GM12878 (cell line): ENCODE measurements around the gene LEKR1. TPM values are rescaled to one million over a fixed set of nuclear protein-coding genes. Genes with fewer than 3 reads are reported as not detected.

Source experiments
- ATAC-seq: fragments of 200-7000 bp; cut with Tn5 transposase; 3 replicates; pipeline ENCODE4 v1.9.1; 2020; ENCODE audit warnings: mild to moderate bottlenecking, moderate library complexity
- BruUV-seq: library from RNA; stranded (reverse); fragments of 400-500 nt; replicated peaks from 2 replicates; lab custom pipeline; 2021; lab: Mats Ljungman, UMichigan
- CTCF ChIA-PET: fragments of 300-600 bp; sonication (Branson Sonifier 250); formaldehyde crosslinking; extraction: SDS; loops from one replicate; lab custom pipeline; 2021; ENCODE audit warnings: inconsistent platforms; lab: Yijun Ruan, JAX
- POLR2A ChIA-PET: fragments of 350-600 bp; formaldehyde crosslinking; extraction: SDS; loops from one replicate; lab custom pipeline; 2021; ENCODE audit warnings: inconsistent platforms; lab: Charles Lee
- RAD21 ChIA-PET: fragments of 300-600 bp; sonication (Branson Sonifier 250); formaldehyde crosslinking; loops from one replicate; lab custom pipeline; 2023; ENCODE audit warnings: antibody characterized with exemption; ENCODE audit not compliant: unreplicated experiment; lab: Charles Lee
- SMC1A ChIA-PET: fragments of 300-600 bp; sonication (Branson Sonifier 250); formaldehyde crosslinking; loops from one replicate; lab custom pipeline; 2023; ENCODE audit not compliant: unreplicated experiment, uncharacterized antibody; lab: Charles Lee
- DNase-seq: peaks from one replicate; pipeline ENCODE4 v3.0.0-alpha.2; 2011; ENCODE audit warnings: low read depth, low spot score
- FAIRE-seq: peaks from 3 replicates; lab custom pipeline; 2011; peaks lifted over from hg19 to GRCh38; lab: Jason Lieb, UNC
- H2AFZ ChIP-seq: 2 replicates; pipeline ENCODE4 v1.6.0; 2011; ENCODE audit warnings: low read depth, low read length, control low read depth; ENCODE audit not compliant: control insufficient read depth
- H3K27ac ChIP-seq: 2 replicates; pipeline ENCODE4 v1.5.1; 2011; ENCODE audit warnings: control low read depth; ENCODE audit not compliant: control insufficient read depth, insufficient read depth
- H3K27me3 ChIP-seq, 2 experiments: replicated peaks in 1 of 2; 2 replicates each; pipeline versions ENCODE4 v1.6.0 to v1.6.1; 2011; ENCODE audit warnings: low read length in 1 of 2; ENCODE audit not compliant: control insufficient read depth in 2 of 2, insufficient read depth in 2 of 2
- H3K36me3 ChIP-seq, 2 experiments: 2 replicates each; pipeline ENCODE4 v1.5.1; 2011; ENCODE audit warnings: low read length in 1 of 2; ENCODE audit not compliant: control insufficient read depth in 2 of 2, insufficient read depth in 2 of 2
- H3K4me1 ChIP-seq: 2 replicates; pipeline ENCODE4 v1.6.1; 2011; ENCODE audit warnings: mild to moderate bottlenecking, low read length, moderate library complexity, mixed read lengths; ENCODE audit not compliant: control insufficient read depth, insufficient read depth
- H3K4me2 ChIP-seq: 2 replicates; pipeline ENCODE4 v1.6.0; 2011; ENCODE audit warnings: control low read depth; ENCODE audit not compliant: control insufficient read depth, insufficient read depth
- H3K4me3 ChIP-seq: fragments of 200-600 bp; sonication (generic); 2 replicates; pipeline ENCODE4 v1.5.1; 2016
- H3K79me2 ChIP-seq: 2 replicates; pipeline ENCODE4 v1.6.0; 2011; ENCODE audit warnings: low read length; ENCODE audit not compliant: control insufficient read depth, insufficient read depth
- H3K9ac ChIP-seq: 2 replicates; pipeline ENCODE4 v1.8.0; 2011; ENCODE audit warnings: low read length, control low read depth, mixed read lengths; ENCODE audit not compliant: control insufficient read depth, insufficient read depth
- H3K9me3 ChIP-seq: replicated peaks from 3 replicates; pipeline ENCODE4 v1.5.1; 2011; ENCODE audit warnings: mild to moderate bottlenecking, low read length; ENCODE audit not compliant: control insufficient read depth, insufficient read depth
- H4K20me1 ChIP-seq: 2 replicates; pipeline ENCODE4 v1.6.0; 2011; ENCODE audit not compliant: control insufficient read depth, insufficient read depth
- BHLHE40 ChIP-seq, 2 experiments: fragments of 450-650 bp in 1 of 2; IDR thresholded peaks; 2 replicates each; pipeline ENCODE4 v1.6.1; 2011 to 2017; ENCODE audit warnings: low read depth in 2 of 2, borderline replicate concordance in 1 of 2, improper control_type of control experiment in 1 of 2, low read length in 1 of 2, mild to moderate bottlenecking in 1 of 2
- EP300 ChIP-seq, 2 experiments: fragments of 150-350 bp in 1 of 2; IDR thresholded peaks; 2 replicates each; pipeline ENCODE4 v1.6.1; 2011 to 2012; ENCODE audit warnings: low read depth in 2 of 2, low read length in 2 of 2, borderline replicate concordance in 1 of 2, improper control_type of control experiment in 1 of 2, inconsistent platforms in 1 of 2; ENCODE audit not compliant: control insufficient read depth in 1 of 2
- HDAC2 ChIP-seq: fragments of 200-600 bp; sonication (generic); IDR thresholded peaks from 2 replicates; pipeline ENCODE4 v1.6.1; 2017
- HDGF ChIP-seq: fragments of 450-650 bp; IDR thresholded peaks from 2 replicates; pipeline ENCODE4 v1.6.1; 2016; ENCODE audit warnings: antibody characterized with exemption
- HSF1 ChIP-seq: fragments of 150-350 bp; IDR thresholded peaks from 2 replicates; pipeline ENCODE4 v1.6.1; 2014; ENCODE audit warnings: mild to moderate bottlenecking, low read depth, low read length
- JUND ChIP-seq: IDR thresholded peaks from 2 replicates; pipeline ENCODE4 v1.6.1; 2012; ENCODE audit warnings: low read depth, mild to moderate bottlenecking, low read length, improper control_type of control experiment, moderate library complexity
- NBN ChIP-seq: fragments of 450-650 bp; IDR thresholded peaks from 2 replicates; pipeline ENCODE4 v1.6.1; 2016
- NFYA ChIP-seq: IDR thresholded peaks from 2 replicates; pipeline ENCODE4 v1.6.1; 2011; ENCODE audit warnings: low read depth, mild to moderate bottlenecking, low read length, improper control_type of control experiment, borderline replicate concordance
- PBX3 ChIP-seq: IDR thresholded peaks from 2 replicates; pipeline ENCODE4 v1.6.1; 2011; ENCODE audit warnings: mild to moderate bottlenecking, low read depth, low read length, moderate library complexity; ENCODE audit not compliant: insufficient replicate concordance
- RAD21 ChIP-seq: IDR thresholded peaks from 2 replicates; pipeline ENCODE4 v1.6.1; 2011; ENCODE audit warnings: mild to moderate bottlenecking, low read depth, low read length, moderate library complexity; ENCODE audit not compliant: insufficient read depth
- ZBTB11 ChIP-seq: fragments of 450-650 bp; formaldehyde crosslinking; IDR thresholded peaks from 2 replicates; pipeline ENCODE4 v1.5.0; 2022; ENCODE audit warnings: mild to moderate bottlenecking, missing genetic modification characterization
- ZNF274 ChIP-seq: IDR thresholded peaks from one replicate; pipeline ENCODE4 v1.8.0; 2011; ENCODE audit not compliant: insufficient read length, insufficient read depth
- WGBS: methylation state at CpG from one replicate; pipeline ENCODE4 v1.1.6; 2016; ENCODE audit warnings: low lambda C conversion rate; ENCODE audit not compliant: insufficient replicate concordance, insufficient coverage; ENCODE audit errors: missing lambda C conversion rate; 5-methylcytosine and 5-hydroxymethylcytosine counted together
- in situ Hi-C: fragments of 300-500 bp; cut with MboI; formaldehyde crosslinking; loops from 9 replicates; pipeline ENCODE4 v1.14.3; 2018; ENCODE audit warnings: mixed read lengths
- intact Hi-C: fragments of 100-400 bp; cut with micrococcal nuclease; formaldehyde crosslinking; loops from one replicate; pipeline ENCODE4 v1.14.2; 2022; ENCODE audit not compliant: unreplicated experiment
- polyA plus RNA-seq, 11 experiments: library from polyadenylated mRNA; depleted of rRNA in 4 of 11; unstranded in 6 of 11; stranded (reverse) in 5 of 11; fragments of >200 nt; fragmentation: Nextera tagmentation in 4 of 11; fragmentation: Illumina TruSeq in 1 of 11; extraction: Ambion mirVana in 4 of 11; extraction: Trizol in 1 of 11; gene quantifications; 1 replicate in 1 of 11; 2 replicates in 10 of 11; pipeline versions ENCODE4 v1.2.1 to v1.2.3, GENCODE V29; 2011 to 2016; ENCODE audit warnings: inconsistent platforms in 2 of 11, missing spikeins in 2 of 11, low read depth in 1 of 11
- total RNA-seq, 4 experiments: library from RNA; depleted of rRNA in 3 of 4; stranded (reverse); fragments of >200 nt in 3 of 4; fragmentation: Illumina TruSeq in 1 of 4; extraction: Trizol in 1 of 4; gene quantifications; 2 replicates each; pipeline versions ENCODE4 v1.2.1 to v1.2.3, GENCODE V29; 2013 to 2021

LEKR1 gene
- total and polyA plus RNA-seq, 10 of the 15 experiments (the other 5 are each of a cell fraction or from before 2014, with no cell fraction given), result 0.48 to 3.2 (median 1.3) TPM

GRCh38 chr3:156898296-156898880, 72.2 kb downstream of the LEKR1 start:
- TF ChIP-seq NBN (no peak), ZNF274 (no peak), RAD21 (no peak), JUND (no peak), NFYA (no peak), HDGF (no peak), ZBTB11 (CRISPR knock-in tag) (no peak), HDAC2 (no peak), EP300 (IDR thresholded peaks at IDR 0.05; ENCODE audit: borderline replicate concordance in 1 of 2, control insufficient read depth in 1 of 2, low read depth in 2 of 2, low read length in 2 of 2) (no peak), HSF1 (no peak), BHLHE40 (IDR thresholded peaks at IDR 0.05; ENCODE audit: borderline replicate concordance in 1 of 2, low read depth in 2 of 2, low read length in 1 of 2) (no peak), PBX3 (no peak)
- TF ChIP-seq, all 136 proteins: peak for 0
- intact Hi-C loops (no loop called here), in situ Hi-C loops (no loop called here)
- FAIRE-seq (no peak), ATAC-seq (no peak), DNase-seq (no peak)
- POLR2A ChIA-PET, result no interaction called here
- H2AFZ ChIP-seq, result no peak overlapping the region
- no peak overlapping the region for H3K9ac ChIP-seq
- H3K79me2 ChIP-seq, result no peaks in the 10 kb centered on the region
- RAD21 ChIA-PET, result no interaction called here
- no peaks in the 10 kb centered on the region; a peak in 1 of 4 replicates for H3K36me3 ChIP-seq
- H3K4me3 ChIP-seq, result no peak overlapping the region
- SMC1A ChIA-PET, result interaction anchor here (0.6 to 1.2 kb wide), 4 partner anchors 10 to 428 kb away, joined by 3 to 4 read pairs (median 3); no protein-coding TSS in a partner anchor
- H3K4me1 ChIP-seq, result no peaks in the 10 kb centered on the region
- no peak overlapping the region for H3K27ac ChIP-seq
- H4K20me1 ChIP-seq, result no peaks in the 10 kb centered on the region
- BruUV-seq, result no TSS peak
- no peaks in the 10 kb centered on the region for H3K27me3 ChIP-seq
- H3K4me2 ChIP-seq, result no peak overlapping the region
- H3K9me3 ChIP-seq, result peaks cover 1% of the 10 kb centered on the region; the same call in 2 of the 3 replicates
- CTCF ChIA-PET, result interaction anchor here (0.7 to 1.2 kb wide), 4 partner anchors 9 to 857 kb away, joined by 3 to 4 read pairs (median 3); no protein-coding TSS in a partner anchor
- 91% methylated on average over 5 of the region's 5 CpGs for whole genome bisulfite sequencing
